ENCODE measurements around the gene SLC26A4. TPM values are rescaled to one million over a fixed set of nuclear protein-coding genes. Genes with fewer than 3 reads are reported as not detected.

Gene SLC26A4
- total RNA-seq, 1 experiment from 2014 or later: 0.22 TPM

DNA sequence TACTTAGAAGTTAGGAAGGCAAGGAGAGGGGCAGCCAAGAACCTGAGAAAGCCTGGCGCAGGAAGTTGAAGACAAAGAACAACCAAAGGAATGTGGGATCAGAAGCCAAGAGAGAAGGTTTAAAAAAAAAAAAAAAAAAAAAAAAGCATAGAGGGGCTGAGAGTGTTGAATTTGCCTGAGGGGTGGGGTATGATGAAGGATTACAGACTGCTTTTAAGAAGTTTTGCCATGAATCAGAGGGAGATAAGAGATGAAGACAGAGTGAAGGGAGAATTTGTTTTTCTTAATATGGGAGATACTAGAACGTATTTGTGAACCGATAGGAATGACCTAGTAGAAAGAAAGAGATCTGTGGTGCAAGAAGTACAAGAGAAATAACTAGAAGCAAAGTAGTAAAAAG is 6.7 kb downstream of the SLC26A4 start:
- peaks cover 31% of the 10 kb centered on the region for H3K27me3 Mint-ChIP-seq (ENCODE audit: low read depth)
- CTCF ChIA-PET: no interaction called here
- 0 out of 2 replicates have a peak, but pooled peaks cover 4% of the 10 kb centered on the region for H3K4me1 Mint-ChIP-seq
- DNase-seq (ENCODE audit: low spot score): no peak
- no peak overlapping the region for H3K4me3 Mint-ChIP-seq
- peak; percentile 26; the same call in 1 of the 2 replicates for ATAC-seq
- TF ChIP-seq ELF4 (CRISPR knock-in tag; IDR thresholded peaks at IDR 0.05; ENCODE audit: low read depth) (no peak), ARID4B (CRISPR knock-in tag; IDR thresholded peaks at IDR 0.05; ENCODE audit: borderline replicate concordance) (no peak), SOX15 (CRISPR knock-in tag; IDR thresholded peaks at IDR 0.05) (no peak), MXD4 (CRISPR knock-in tag; IDR thresholded peaks at IDR 0.05; ENCODE audit: borderline replicate concordance) (no peak), ZNF396 (CRISPR knock-in tag; IDR thresholded peaks at IDR 0.05; ENCODE audit: borderline replicate concordance) (no peak)
- TF ChIP-seq, protein P1, sequence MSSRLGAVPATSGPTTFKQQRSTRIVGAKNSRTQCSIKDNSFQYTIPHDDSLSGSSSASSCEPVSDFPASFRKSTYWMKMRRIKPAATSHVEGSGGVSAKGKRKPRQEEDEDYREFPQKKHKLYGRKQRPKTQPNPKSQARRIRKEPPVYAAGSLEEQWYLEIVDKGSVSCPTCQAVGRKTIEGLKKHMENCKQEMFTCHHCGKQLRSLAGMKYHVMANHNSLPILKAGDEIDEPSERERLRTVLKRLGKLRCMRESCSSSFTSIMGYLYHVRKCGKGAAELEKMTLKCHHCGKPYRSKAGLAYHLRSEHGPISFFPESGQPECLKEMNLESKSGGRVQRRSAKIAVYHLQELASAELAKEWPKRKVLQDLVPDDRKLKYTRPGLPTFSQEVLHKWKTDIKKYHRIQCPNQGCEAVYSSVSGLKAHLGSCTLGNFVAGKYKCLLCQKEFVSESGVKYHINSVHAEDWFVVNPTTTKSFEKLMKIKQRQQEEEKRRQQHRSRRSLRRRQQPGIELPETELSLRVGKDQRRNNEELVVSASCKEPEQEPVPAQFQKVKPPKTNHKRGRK (CRISPR knock-in tag; IDR thresholded peaks at IDR 0.05; ENCODE audit: borderline replicate concordance): no peak
- TF ChIP-seq, protein P2, sequence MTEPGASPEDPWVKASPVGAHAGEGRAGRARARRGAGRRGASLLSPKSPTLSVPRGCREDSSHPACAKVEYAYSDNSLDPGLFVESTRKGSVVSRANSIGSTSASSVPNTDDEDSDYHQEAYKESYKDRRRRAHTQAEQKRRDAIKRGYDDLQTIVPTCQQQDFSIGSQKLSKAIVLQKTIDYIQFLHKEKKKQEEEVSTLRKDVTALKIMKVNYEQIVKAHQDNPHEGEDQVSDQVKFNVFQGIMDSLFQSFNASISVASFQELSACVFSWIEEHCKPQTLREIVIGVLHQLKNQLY (CRISPR knock-in tag; IDR thresholded peaks at IDR 0.05): no peak
- TF ChIP-seq, protein P3, sequence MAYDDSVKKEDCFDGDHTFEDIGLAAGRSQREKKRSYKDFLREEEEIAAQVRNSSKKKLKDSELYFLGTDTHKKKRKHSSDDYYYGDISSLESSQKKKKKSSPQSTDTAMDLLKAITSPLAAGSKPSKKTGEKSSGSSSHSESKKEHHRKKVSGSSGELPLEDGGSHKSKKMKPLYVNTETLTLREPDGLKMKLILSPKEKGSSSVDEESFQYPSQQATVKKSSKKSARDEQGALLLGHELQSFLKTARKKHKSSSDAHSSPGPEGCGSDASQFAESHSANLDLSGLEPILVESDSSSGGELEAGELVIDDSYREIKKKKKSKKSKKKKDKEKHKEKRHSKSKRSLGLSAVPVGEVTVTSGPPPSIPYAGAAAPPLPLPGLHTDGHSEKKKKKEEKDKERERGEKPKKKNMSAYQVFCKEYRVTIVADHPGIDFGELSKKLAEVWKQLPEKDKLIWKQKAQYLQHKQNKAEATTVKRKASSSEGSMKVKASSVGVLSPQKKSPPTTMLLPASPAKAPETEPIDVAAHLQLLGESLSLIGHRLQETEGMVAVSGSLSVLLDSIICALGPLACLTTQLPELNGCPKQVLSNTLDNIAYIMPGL (CRISPR knock-in tag; IDR thresholded peaks at IDR 0.05): no peak
- H3K27ac Mint-ChIP-seq: no peak overlapping the region
- POLR2A ChIA-PET: no interaction called here
- H3K9me3 Mint-ChIP-seq: no peaks in the 10 kb centered on the region
- H3K36me3 Mint-ChIP-seq: no peaks in the 10 kb centered on the region

DNA sequence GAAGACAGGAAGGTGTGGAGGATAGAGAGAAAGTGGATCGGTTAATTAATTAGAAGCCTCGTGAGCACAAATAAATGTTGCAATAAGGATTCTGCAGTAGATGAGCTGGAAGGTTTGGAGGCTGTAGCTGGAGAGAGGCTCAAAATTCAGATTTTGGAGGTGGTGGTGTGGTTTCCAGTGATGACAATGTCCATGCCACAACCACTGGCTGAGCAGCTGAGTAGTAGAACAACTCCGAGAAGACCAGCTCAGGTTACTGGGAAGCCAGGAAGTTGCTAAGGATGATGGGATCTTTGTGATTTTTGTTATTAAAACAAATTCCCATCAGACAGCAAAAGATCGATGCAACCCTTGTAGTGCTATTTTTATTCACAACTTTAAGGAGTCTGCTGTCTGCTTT is 7.7 kb downstream of the SLC26A4 start:
- ATAC-seq (0 out of 2 replicates have a peak, but pooled peaks have one; percentile 28), DNase-seq (ENCODE audit: low spot score) (no peak)
- ChIA-PET CTCF (no interaction called here), POLR2A (no interaction called here)
- no peaks in the 10 kb centered on the region for H3K9me3 Mint-ChIP-seq
- H3K4me3 Mint-ChIP-seq: no peak overlapping the region
- no peak overlapping the region for H3K27ac Mint-ChIP-seq
- TF ChIP-seq ATF6 (CRISPR knock-in tag; IDR thresholded peaks at IDR 0.05) (no peak), ZBTB21 (CRISPR knock-in tag; IDR thresholded peaks at IDR 0.05; ENCODE audit: borderline replicate concordance) (no peak)
- H3K36me3 Mint-ChIP-seq: no peaks in the 10 kb centered on the region
- 0 out of 2 replicates have a peak, but pooled peaks cover 3% of the 10 kb centered on the region for H3K4me1 Mint-ChIP-seq
- peaks cover 21% of the 10 kb centered on the region for H3K27me3 Mint-ChIP-seq (ENCODE audit: low read depth)

DNA sequence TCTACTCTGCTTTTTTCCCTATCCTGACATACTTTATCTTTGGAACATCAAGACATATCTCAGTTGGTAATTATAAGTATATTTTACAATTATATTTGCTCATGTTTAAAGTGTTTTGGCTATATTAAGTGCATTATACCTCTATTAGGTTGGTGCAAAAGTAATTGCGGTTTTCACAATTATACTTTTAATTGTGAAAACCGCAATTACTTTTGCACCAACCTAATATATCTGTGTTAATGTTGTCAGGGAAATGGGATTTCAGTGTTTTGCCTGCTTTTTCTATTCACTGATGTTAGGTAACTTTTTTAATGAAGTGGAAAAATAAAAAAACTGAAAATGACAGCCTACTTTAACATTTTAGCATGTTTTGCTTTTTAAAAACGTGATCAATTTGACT is 11.6 kb downstream of the SLC26A4 start:
- ChIA-PET POLR2A (no interaction called here), CTCF (interaction anchor here (1.1 kb wide), 1 partner anchor 202 kb away, joined by 3 read pairs; no protein-coding TSS in a partner anchor)
- Mint-ChIP-seq H3K4me3 (no peak overlapping the region), H3K36me3 (no peaks in the 10 kb centered on the region), H3K9me3 (no peaks in the 10 kb centered on the region), H3K27ac (no peak overlapping the region), H3K27me3 (ENCODE audit: low read depth) (no peaks in the 10 kb centered on the region), H3K4me1 (no peaks in the 10 kb centered on the region)
- no peak for ATAC-seq
- no peak for DNase-seq (ENCODE audit: low spot score)
- no peak for TF ChIP-seq EMX1 (CRISPR knock-in tag; IDR thresholded peaks at IDR 0.05)
- TF ChIP-seq, protein P4, sequence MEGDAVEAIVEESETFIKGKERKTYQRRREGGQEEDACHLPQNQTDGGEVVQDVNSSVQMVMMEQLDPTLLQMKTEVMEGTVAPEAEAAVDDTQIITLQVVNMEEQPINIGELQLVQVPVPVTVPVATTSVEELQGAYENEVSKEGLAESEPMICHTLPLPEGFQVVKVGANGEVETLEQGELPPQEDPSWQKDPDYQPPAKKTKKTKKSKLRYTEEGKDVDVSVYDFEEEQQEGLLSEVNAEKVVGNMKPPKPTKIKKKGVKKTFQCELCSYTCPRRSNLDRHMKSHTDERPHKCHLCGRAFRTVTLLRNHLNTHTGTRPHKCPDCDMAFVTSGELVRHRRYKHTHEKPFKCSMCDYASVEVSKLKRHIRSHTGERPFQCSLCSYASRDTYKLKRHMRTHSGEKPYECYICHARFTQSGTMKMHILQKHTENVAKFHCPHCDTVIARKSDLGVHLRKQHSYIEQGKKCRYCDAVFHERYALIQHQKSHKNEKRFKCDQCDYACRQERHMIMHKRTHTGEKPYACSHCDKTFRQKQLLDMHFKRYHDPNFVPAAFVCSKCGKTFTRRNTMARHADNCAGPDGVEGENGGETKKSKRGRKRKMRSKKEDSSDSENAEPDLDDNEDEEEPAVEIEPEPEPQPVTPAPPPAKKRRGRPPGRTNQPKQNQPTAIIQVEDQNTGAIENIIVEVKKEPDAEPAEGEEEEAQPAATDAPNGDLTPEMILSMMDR (IDR thresholded peaks at IDR 0.05): no peak
- no peak for TF ChIP-seq TP53 (CRISPR knock-in tag; IDR thresholded peaks at IDR 0.05)
- no peak for TF ChIP-seq ZMAT4 (CRISPR knock-in tag; IDR thresholded peaks at IDR 0.05)
- no peak for TF ChIP-seq OVOL2 (CRISPR knock-in tag; IDR thresholded peaks at IDR 0.05; ENCODE audit: borderline replicate concordance)
- TF ChIP-seq, protein P5, sequence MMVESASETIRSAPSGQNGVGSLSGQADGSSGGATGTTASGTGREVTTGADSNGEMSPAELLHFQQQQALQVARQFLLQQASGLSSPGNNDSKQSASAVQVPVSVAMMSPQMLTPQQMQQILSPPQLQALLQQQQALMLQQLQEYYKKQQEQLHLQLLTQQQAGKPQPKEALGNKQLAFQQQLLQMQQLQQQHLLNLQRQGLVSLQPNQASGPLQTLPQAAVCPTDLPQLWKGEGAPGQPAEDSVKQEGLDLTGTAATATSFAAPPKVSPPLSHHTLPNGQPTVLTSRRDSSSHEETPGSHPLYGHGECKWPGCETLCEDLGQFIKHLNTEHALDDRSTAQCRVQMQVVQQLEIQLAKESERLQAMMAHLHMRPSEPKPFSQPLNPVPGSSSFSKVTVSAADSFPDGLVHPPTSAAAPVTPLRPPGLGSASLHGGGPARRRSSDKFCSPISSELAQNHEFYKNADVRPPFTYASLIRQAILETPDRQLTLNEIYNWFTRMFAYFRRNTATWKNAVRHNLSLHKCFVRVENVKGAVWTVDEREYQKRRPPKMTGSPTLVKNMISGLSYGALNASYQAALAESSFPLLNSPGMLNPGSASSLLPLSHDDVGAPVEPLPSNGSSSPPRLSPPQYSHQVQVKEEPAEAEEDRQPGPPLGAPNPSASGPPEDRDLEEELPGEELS (CRISPR knock-in tag; IDR thresholded peaks at IDR 0.05): no peak

Data from WTC11 (cell line).